NCI-H69 (cell line): ENCODE results near the gene MFAP5.
A peak's percentile ranks its signal among the peaks of the same experiment; 100 is the strongest.
"Not testable (repeated sequence)": the region's sequence is repeated elsewhere in the genome, so short reads cannot be mapped to it uniquely, and the experiment has no call there.

ENCODE experiments used
- DNase-seq: peaks from one replicate; lab custom pipeline; 2025; lab: John Stamatoyannopoulos, UW

The MFAP5 gene

DNA sequence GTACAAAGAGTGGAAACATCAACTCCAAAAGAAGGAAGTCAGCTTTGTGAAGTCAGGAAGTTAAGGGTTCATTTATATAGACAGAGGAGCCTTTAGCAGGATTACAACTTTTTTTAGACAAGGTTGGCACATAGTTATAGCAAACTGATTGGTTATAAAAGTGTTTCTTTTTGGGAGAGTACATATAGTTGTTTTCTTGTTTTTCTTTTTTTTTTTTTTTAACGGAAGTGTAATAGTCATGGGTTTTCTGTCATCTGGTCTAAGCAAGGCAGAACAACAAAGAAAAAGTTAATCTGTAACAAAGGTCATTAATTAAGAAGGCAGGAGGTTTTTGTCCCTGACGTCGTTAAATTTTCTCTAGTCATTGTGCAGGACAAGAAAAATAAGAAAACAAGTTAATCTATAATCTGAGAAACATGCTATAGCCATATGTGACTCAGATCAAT lies 13.0 kb upstream of the MFAP5 start:
- DNase-seq: no peak

DNA sequence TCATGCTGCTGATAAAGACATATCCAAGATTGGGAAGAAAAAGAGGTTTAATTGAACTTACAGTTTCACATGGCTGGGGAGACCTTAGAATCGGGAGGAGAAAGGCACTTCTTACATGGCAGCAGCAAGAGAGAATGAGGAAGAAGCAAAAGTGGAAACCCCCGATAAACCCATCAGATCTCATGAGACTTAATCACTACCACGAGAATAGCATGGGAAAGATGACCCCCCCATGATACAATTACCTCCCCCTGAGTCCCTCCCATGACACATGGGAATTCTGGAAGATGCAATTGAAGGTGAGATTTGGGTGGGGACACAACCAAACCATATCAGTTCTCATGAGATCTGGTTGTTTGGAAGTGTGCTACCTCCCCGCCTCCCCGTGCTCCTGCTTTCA lies 9.8 kb upstream of the MFAP5 start:
- no peak for DNase-seq

DNA sequence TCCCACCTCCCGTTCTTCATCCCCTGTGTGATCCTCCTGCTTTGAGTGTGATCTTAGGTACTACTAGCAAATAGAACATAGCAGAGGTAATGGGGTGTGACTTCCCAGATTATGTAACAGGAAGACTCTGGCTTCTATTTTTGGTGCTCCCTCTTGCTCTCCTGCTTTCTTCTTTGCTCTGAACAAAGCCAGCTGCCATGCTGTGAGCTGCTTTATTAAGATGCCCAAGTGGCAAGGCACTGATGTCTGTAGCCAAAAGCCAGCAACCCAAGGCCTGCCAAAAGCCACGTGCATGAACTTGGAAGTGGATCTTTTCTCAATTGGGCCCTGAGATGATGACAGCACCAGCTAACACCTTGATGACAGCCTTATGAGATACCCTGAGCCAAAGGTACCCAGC lies 5.8 kb upstream of the MFAP5 start:
- no peak for DNase-seq

DNA sequence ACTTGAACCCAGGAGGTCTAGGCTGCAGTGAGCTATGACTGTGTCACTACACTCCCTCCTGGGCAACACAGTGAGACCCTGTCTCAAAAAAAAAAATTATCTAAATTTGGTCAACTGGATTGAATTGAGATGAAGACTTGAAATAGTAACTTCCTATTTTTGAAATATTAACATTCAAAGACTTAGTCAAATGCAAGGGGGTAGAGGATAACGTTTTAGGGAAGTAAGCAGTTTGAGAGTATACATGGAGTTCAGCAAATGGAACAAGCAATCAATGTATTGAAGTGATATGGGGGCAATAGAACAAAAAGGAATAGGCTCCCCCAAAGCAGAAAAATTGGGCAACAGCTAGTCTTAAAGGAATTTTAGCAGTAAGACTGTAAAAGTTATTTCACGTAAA lies 4.6 kb upstream of the MFAP5 start:
- no peak for DNase-seq

DNA sequence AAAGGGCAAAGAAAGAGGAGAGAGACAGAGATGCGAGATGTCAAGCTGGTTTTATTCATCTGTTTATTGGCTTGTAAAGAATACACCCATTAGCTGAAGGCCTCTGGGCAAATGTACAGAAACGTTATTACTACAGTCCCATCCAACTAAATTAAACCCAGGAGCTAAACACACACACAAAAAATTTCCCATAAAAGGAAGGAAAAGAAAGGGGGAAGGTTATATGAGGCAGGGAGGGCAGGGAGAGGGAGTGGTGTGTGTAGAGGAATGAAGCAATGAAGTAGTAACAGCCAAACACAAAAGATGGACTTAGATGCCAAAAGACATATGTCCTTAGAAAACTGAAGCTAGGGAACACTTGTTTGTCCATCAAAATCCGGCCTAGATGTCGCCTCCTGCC lies 3.1 kb upstream of the MFAP5 start:
- DNase-seq: no peak

DNA sequence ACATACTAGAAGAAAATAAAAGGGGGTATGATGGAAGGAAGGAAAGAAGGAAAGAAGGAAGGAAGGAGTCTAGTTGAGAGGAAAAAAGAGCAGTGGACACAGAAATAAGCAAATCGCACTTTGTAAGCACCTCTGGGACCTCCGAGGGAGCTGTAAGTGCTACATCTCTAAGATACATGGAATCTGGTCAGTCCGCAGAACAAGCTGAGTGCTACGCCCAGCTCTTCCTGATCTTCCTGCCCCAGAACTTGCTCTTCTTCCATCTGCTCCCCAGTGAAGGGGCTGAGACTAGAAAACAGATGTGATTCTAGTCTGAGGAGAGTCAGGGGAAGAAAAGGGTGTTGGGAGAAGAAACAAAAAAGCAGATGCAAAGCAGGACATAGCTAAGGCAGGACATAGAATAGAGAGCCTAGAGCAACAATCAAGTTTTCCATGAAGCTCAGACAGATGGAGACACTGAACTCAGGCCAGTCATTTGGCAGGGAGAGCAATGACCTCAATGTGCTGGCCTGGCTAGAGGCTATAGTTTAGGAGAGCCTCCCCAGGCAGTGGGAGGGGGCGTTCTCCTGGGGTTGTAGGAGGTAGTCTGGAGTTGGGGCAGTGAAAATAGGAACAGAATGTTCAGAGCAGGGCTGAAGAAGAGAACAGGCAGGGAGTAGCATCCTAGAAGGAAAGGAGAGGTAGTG lies 1.7 kb upstream of the MFAP5 start:
- no peak for DNase-seq

DNA sequence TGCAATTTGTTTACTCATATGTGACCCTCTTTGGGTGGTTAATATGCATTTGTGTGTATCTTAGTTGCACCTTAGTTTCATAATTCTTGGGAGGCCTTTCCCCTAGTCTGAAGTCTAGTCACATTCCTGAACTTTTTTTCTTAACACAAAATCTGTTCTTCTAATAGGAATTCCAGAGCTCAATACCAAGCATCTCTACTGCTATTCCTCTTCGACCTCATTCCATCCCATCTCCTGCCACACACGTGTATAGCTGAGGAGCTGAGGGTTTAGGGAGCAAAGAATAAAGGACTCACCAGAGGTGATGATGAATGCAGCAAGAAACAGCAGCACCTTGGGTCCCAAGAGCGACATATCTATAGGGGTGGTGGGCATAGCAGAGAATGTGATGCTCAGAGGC lies 875 bp downstream of the MFAP5 start:
- no peak for DNase-seq

DNA sequence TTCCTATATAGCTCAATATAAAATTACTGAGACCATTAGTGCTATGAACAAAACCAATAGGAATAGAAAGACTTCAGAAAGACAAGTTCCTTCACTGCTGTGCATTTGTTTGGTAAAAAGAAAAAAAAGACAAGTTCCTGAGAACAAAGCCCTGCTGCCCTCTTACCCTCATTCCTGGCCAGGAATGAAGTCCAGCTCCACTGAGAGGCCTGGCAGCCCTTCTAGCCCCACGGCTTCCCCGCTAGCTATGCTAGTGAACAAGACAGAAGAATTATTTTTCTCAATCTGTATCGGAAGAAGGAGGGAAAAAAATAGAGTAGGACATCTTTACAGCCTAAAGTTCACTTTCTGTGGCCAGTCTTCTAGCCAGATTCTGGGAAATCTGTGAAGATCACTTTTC lies 1.6 kb downstream of the MFAP5 start:
- no peak for DNase-seq

DNA sequence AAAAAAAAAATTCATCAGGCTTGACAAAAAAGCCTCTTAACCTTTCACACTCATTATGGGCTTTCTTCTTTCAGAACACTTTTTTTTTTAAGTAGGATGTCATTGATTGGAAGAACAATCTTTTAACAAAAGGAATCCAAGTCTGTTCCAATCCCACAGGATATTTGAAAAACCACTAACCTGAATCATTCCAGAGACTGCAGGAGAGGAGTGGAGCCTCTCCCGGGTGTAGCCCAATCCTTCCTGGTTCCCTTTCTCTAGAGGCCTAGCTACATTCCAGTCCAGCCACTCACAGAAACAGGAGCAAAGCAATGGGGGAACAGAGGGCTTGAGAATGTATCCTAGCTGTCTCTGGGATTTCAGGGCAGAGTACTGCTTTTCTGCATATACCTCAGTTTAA lies 4.3 kb downstream of the MFAP5 start:
- DNase-seq: no peak

DNA sequence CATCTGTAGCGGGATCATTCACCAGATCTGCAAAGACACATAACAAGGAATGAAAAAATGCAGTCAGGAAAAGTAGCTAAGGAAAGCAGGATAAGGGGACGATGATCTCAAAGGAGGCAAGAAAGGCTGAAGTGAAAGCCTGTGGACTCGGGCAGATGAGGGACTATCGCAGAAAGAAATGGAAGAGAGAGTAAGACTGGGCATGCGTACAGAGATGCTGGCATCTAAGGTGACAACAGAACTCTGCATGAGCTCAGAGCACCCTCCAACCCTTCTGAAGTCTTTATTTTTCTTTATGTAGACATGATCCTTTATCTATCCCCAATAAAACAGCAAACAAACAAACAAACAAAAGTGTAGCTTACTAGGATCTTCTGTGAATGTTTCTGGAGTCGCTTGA lies 7.2 kb downstream of the MFAP5 start:
- no peak for DNase-seq

DNA sequence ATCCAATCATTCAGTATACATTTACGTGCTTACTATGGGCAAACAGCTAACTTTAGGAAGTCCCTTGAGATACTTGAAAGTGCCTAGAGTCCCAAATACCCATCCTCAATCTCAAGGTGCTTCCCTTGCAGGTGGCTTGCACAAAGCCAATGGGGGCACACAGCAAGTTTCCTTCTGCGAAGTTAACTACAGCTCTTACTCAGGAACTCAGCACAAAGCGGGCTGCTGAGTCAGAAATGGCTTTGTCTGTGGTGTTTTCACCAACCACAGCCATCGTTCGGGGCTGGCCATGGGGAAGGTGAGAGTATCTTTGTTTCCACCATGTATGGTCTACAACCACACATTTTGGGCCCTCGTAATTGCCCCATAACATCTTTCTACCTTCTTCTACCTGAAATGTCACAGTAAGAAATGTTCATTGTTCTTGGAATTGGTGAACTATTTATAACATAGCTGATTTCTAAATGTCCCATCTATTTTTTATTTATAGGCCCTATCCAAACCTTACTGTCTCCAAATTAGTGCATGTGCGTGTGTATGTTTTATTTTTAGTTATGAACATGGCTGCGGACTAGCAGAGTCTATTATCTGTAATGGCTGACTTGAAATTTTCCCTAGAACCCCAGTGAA lies 13.9 kb downstream of the MFAP5 start:
- no peak for DNase-seq

DNA sequence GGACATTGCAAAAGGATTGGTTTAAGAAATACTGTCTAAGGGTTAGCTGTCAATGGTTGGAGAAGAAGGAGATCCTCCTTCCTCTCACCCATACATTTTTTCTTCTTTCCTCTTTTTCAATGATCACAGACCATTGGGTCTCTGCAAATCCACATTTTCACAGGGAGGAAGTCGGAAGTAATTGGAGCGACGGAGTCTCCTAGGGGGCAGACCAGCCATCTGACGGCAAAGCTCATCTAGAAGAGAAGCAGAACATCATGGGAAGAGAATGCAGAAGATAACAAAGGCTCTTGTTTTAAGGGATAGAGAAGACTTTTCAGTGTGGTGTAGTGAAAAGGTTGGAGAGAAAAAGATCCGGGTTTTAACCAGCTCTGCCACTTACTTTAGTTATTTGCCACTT lies 14.7 kb downstream of the MFAP5 start:
- no peak for DNase-seq

DNA sequence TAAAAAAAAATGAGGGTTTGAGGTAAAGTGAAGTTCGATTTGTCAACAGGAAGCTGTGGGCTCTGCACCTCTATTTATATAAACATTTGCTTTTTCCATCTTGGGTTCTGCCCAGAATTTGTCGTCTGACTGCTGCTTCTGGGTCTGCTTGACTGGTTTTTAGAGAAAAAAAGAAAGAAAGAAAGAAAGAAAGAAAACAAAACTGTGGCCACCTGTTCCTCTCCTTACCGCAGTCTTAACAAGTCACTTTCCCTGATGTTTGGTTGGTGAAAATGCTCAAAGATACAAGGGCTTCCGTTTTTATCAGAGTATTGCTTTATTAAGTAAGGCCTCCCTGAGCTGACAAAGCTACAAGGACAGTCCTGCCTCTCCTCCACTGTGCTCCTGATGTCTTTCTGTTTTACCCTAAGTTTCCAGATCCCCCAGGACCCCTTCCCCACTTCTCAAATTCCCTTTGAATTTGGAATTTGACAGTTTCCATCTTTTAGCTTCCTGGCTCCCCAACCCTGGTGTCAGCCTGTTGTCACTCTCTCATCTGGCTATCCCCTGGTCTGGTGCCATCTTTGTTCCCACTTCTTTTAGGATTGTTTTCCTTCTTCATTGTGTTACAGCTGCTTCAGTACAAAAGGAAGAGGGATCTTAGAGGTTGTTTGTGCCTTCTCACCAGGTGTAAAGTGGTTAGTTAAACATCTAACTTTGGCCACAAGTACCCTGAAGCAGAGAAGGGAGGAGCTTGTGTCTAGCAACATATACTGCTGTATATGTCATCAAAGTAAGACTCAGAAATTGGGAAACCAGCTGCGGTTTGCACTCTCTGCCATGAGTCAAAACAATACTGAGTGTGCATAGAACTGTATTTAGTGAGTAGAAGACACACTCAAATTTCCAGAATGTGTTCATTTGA lies 18.0 kb downstream of the MFAP5 start:
- DNase-seq: no peak

DNA sequence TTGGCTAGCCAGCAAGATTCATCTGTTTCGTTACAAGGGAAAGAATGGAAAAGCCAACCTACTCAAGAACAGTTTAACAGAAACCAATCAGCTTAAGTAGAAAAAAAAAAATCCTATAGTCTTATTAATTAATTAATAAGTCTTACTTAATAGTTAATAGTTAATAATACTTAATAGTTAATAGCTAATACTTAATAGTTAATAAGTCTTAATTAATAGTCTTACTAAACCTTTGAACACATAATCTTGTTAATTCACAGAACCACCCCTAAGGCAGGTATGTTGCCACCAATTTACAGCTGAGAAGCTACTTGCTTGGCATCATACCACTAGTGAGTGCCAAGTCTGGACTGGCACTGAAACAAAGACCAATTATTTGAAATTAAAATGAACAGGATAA lies 19.9 kb downstream of the MFAP5 start:
- DNase-seq: no peak

DNA sequence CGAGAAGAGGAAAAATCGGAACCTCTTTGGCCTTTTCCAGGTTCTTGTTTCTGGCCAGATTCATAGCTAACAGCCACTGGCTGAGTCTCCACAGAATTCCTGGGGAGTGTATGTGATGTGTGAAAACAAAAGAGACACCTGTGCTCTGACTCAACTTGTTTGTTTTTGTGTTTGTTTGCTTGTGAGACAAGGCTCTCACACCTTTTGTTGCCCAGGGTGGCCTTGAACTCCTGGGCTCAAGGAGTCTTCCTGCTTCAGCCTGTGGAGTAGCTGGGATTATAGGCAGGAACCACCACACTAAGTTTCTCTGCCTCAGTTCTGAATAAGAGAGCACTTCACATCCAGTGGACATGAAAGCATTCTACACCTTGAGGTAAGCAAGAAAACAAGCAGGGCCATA lies 22.7 kb downstream of the MFAP5 start:
- DNase-seq: no peak

DNA sequence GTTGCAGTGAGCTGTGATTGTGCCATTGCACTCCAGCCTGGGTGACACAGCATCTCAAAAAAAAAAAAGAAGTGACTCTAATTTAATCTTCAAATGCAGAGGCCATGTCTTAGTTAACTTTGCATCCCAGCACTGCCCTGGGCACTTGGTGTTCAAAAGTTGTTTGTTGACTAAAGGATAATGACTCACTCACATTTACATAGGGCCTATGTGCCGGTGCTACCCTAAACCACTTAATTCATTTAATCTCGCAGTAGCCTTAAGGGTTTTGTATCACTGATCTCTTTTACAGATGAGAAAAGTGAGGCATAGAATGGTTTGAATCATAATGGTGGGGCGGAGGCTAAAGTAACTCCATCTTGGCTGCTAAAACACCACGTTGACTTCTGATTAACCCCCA lies 23.7 kb downstream of the MFAP5 start:
- DNase-seq: no peak

DNA sequence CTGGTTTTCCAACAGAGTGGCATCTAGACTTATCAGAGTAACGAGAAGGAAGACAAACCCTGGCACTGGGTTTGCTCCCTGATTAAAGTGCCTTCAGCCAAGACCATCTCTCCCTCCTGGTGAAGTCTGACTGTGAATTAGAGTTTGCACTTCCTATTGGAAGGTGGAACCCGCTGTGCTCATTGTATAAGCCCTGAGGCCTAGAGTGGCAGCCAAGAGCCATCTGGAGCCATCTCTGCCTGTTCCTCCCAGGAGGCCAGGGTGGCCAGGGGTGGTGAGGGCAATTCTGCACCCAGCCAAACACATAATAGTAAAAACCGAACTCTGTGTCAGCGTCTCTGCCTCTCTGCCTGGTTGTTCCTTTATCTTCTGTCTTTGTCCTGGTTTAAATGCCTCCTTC lies 25.0 kb downstream of the MFAP5 start:
- DNase-seq: peak; percentile 5

DNA sequence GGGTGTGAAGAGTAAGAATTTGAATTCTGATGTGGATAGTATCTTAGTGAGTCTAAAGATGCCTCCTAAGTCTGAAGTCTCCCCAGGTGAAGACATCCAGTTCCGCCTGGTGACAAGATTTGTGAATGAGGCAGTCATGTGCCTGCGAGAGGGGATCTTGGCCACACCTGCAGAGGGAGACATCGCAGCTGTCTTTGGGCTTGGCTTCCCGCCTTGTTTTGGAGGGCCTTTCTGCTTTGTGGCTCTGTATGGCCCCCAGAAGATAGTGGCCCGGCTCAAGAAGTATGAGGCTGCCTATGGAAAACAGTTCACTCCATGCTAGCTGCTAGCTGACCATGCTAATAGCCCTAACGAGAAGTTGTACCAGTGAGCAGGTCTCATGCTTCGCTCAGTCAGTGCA lies 25.4 kb downstream of the MFAP5 start:
- DNase-seq: no peak

DNA sequence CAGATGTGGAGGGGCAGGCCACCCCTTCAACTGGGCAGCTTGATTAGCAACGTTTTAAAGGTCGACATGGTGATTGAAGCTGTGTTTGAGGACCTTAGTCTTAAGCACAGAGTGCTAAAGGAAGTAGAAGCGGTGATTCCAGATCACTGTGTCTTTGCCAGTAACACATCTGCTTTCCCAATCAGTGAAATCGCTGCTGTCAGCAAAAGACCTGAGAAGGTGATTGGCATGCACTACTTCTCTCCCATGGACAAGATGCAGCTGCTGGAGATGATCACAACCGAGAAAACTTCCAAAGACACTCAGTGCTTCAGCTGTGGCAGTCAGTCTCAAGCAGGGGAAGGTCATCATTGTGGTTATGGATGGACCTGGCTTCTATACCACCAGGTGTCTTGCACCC lies 26.0 kb downstream of the MFAP5 start:
- no peak for DNase-seq

DNA sequence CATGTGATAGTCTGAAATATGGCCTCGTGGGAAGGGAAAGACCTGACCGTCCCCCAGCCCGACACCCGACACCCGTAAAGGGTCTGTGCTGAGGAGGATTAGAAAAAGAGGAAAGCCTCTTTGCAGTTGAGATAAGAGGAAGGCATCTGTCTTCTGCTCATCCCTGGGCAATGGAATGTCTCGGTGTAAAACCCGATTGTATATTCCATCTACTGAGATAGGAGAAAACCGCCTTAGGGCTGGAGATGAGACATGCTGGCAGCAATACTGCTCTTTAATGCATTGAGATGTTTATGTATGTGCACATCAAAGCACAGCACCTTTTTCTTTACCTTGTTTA lies 26.6 kb downstream of the MFAP5 start:
- DNase-seq: not testable (repeated sequence)

DNA sequence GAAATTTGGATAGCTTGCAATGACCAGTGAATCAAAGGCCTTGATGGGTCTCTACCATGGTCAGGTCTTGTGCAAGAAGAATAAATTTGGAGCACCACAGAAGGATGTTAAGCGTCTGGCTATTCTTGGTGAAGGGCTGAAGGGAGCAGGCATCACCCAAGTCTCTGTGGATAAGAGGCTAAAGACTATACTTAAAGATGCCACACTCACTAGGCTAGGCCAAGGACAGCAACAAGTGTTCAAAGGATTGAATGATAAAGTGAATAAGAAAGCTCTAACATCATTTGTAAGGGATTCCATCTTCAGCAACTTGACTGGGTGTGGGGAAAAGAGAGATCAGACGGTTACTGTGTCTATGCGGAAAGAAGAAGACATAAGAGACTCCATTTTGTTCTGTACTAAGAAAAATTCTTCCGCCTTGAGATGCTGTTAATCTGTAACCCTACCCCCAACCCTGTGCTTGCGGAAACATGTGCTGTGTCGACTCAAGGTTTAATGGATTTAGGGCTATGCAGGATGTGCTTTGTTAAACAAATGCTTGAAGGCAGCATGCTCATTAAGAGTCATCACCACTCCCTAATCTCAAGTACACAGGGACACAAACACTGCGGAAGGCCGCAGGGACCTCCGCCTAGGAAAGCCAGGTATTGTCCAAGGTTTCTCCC lies 27.2 kb downstream of the MFAP5 start:
- not testable (repeated sequence) for DNase-seq

DNA sequence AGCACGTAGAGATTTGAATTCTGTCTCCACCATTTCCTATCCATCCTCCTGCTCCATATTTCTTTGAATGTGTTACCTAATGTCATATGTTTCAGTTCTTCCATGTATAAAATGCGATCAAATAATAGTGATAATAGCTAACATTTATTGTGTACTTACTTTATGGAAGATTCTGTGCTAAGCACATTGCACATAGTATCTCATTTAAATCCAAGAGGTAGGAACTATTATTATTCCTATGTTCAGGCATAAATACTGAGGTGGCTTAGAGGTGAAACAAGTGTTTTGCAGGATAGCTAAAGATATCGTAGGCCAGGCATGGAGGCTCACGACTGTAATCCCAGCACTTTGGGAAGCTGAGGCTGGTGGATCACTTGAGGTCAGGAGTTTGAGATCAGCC lies 32.5 kb downstream of the MFAP5 start:
- DNase-seq: no peak
